HG02981 (cell line): ENCODE data around the gene ZNF407.

Experiments
- ATAC-seq: cut with Tn5 transposase; IDR thresholded peaks from one replicate; pipeline ENCODE4 v1.9.1; 2021; ENCODE audit warnings: mild to moderate bottlenecking, moderate library complexity; ENCODE audit not compliant: unreplicated experiment

ZNF407 gene

DNA sequence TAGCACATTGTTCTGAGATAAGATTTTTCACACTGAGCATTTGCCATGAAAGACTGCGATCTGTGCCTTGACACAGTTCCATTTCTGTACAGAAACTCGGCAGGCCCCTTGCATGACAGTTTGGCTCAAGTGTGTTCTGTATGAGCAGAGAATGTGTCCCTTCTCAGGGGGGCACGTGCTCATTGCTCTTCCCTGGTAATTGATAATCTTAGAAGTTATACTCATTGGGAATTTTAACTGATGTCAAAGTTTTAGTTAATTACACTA is 440.0 kb downstream of the ZNF407 start:
- ATAC-seq: no peak

DNA sequence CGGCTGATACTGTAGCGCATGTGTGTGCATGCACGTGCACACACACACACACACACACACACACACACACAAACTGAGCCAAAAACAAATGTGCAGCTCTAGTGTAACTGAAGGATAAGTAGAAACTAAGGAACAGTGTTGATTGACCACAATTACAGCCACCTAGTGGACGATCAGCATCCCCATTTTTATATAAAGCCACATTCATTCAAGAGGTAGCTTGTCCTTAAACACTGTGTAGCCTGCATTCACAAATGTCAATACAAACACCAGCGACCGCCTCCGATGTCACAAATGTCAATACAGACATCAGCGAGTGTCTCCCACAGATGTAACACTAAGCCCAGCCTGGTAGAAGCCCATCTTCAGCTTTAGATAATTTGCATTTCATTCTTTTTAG is 443.9 kb downstream of the ZNF407 start:
- ATAC-seq: no peak

DNA sequence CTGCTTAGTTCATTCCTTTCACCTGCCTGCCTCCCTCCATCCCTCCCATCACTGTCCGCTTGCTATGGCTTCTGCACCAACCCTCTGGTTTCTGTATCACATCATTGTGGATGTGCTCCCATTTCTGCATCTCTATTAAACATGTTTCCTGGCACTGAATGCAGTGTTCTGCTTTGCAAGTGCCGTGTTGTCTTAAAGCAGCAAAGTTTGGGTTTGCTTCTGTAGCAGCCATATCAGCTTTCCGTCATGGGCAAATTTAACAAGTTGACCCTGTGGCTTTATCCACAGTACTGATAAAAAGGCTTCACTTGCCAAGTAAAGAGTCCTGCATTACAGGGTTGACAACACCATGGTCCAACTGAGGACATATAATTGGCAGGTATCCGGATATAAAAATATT is 445.8 kb downstream of the ZNF407 start:
- ATAC-seq: no peak

- no peak for ATAC-seq
Observed at GRCh38 chr18:75044296-75044695, 446.6 kb downstream of the ZNF407 start.

- no peak for ATAC-seq
Observed at GRCh38 chr18:75044791-75045190, 447.1 kb downstream of the ZNF407 start.

DNA sequence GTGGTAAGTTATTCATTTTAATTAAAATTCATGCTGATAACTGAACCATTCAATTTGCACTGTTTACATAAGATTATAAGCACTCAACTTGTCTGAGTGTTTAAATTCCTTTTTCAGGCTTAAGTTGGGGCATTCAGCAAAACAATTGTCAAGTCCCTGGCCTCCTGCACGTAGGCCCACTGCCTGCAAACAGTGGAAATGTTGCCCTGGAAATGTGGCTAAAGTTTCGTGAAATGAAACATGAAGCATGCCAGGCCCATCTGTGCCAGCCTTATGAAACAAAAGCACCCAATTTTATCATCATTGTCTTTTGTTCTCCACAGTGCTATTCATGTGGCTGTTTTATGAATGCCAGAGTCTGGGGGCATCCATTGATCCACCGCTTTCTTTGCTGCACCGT is 447.6 kb downstream of the ZNF407 start:
- no peak for ATAC-seq

DNA sequence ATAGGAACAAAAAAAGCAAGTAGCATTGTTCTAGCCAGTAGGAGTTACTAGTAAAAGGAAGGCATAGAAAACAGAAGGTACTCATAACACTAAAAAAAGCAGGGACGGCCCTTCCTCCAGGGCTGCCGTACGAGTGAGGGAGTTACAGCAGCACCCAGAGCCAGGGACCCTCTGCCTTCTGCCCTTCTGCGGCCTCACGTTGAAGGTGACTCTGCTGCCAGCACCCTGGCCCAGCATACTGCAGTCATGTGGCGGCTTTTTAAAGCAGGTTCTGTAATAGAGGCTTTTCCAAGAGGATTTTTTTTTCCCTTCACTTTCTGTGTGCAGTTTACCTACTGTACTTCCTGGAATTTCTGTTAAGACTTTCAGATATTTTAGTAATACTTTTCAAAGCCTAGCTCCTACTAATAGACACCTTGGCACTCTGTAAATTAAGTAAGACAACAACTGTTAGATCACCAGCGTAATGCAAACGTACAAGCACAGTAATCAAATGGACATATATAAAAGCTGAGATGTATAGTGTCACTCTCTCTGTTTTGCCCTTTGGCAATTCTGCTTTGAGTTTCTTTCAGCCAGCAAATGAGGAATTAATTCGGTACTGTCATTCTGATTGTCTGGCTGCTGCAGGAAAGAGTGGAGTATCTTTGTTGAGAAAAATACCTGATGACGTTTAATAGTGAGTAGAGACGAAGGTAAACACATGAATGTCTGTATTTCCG is 449.7 kb downstream of the ZNF407 start:
- no peak for ATAC-seq

DNA sequence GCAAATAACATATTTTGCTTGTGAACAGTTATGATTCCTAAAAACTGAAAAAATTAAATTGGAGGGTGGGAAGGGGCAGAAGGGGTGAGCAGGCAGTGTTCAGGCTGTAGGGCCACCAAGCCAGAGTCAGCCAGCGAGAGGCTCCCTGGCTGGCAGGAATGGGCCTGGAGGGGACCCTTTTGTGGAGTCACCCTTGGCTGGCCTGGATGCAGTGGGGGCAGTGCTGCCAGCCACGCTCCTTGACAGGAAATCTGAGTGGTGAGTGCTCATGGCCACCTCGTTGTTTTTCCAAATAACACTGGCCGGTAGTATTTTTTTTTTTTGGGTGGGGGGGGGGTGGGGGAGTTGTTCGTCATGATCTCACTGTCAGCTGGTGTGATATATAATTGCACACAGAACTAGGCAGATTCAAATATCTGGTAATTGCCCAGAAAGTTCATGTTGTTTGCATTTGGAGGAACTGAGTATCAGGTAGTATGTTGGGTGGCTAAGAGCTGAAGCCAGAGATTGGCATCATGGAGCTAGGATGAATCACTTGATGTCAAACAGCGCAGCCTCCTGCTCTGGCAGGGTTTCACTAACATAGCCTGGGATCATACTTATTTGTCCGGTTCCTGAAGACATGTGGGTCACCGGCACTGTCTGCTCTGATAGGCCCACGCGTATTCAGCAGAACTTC is 451.2 kb downstream of the ZNF407 start:
- ATAC-seq: no peak

DNA sequence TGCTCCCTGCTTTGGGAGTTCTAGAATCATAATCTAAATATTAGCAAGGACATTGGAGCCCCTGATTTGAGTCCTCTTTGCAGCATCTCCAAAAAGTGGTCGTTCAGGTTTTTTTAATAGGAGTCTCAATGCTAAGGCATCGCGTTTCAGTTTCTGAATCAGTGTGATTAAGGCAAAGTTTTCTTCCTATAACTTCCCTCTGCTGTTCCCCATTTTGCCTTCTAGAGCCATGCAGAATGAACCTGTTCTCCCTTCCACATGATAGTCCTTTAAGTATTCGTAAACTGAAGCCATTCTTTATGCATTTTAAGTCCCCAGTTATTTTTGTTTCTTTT is 451.8 kb downstream of the ZNF407 start:
- ATAC-seq: no peak

- no peak for ATAC-seq
Observed at GRCh38 chr18:75051757-75052156, 454.1 kb downstream of the ZNF407 start.

GRCh38 chr18:75052475-75052874 is 454.8 kb downstream of the ZNF407 start:
- ATAC-seq: no peak

- ATAC-seq: no peak
Observed at GRCh38 chr18:75053028-75053629, 455.5 kb downstream of the ZNF407 start.

DNA sequence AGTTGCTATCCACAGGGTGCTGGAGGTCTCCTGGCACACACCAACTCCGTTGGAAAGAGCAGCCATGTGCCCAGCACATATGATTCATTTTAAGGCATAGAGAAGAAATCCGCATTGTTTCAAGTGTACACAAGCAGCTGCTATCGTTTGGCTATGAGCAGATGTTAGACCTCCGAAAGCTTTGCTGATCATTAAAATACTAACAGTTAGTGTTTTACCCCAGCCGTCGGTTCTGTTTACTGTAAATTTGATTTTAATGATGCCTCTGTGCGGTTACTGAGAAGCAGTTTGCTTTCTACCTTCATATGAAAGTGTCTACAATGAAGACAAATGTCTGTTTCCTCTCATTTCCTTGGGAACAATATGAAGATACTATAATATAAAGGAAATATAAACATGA is 456.4 kb downstream of the ZNF407 start:
- no peak for ATAC-seq

- ATAC-seq: no peak
Observed at GRCh38 chr18:75054611-75055010, 456.9 kb downstream of the ZNF407 start.

GRCh38 chr18:75057169-75057960 is 459.7 kb downstream of the ZNF407 start:
- no peak for ATAC-seq

GRCh38 chr18:75060185-75060584 is 462.5 kb downstream of the ZNF407 start:
- ATAC-seq: no peak

GRCh38 chr18:75062297-75062886 is 464.7 kb downstream of the ZNF407 start:
- no peak for ATAC-seq

DNA sequence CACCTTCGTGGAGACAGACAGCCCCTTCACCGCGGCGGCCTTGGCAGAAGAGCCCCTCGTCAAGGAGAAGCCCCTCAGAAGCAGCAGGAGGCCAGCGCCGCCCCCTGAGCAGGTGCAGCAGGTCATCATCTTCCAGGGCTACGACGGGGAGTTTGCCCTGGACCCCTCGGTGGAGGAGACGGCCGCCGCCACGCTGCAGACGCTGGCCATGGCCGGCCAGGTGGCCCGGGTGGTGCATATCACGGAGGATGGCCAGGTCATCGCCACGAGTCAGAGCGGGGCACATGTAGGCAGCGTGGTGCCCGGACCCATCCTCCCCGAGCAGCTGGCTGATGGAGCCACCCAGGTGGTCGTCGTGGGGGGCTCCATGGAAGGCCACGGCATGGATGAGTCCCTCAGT is 465.5 kb downstream of the ZNF407 start:
- ATAC-seq: no peak

DNA sequence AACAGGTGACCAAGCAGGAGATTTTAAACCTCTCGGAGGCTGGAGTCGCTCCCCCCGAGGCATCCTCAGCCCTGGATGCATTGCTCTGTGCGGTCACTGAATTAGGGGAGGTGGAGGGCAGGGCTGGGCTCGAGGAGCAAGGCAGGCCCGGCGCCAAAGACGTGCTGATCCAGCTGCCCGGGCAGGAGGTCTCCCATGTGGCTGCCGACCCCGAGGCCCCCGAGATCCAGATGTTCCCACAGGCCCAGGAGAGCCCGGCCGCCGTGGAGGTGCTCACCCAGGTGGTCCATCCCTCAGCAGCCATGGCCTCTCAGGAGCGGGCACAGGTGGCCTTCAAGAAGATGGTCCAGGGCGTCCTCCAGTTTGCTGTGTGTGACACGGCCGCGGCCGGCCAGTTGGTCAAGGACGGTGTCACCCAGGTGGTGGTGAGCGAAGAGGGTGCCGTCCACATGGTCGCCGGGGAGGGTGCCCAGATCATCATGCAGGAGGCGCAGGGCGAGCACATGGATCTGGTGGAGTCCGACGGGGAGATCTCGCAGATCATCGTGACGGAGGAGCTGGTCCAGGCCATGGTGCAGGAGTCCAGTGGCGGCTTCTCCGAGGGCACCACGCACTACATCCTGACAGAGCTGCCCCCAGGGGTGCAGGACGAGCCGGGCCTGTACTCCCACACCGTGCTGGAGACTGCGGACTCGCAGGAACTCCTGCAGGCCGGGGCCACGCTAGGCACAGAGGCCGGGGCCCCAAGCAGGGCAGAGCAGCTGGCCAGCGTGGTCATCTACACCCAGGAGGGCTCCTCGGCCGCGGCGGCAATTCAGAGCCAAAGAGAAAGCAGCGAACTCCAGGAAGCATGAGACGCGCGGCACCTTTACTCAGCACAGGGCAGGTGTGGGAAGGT is 466.2 kb downstream of the ZNF407 start:
- ATAC-seq: no peak

- no peak for ATAC-seq
Observed at GRCh38 chr18:75064513-75064905, 466.8 kb downstream of the ZNF407 start.
